HUES64 (cell line): ENCODE results near the gene CCDC192.
"Not testable (repeated sequence)": the region's sequence is repeated elsewhere in the genome, so short reads cannot be mapped to it uniquely, and the experiment has no call there.

Experiments used
- H3K27ac ChIP-seq: 2 replicates; pipeline ENCODE4 v1.7.0; 2013; ENCODE audit warnings: low read depth, low read length, inconsistent platforms
- H3K27me3 ChIP-seq: 2 replicates; pipeline ENCODE4 v1.6.1; 2013; ENCODE audit warnings: mild to moderate bottlenecking, low read length; ENCODE audit not compliant: insufficient read depth
- H3K36me3 ChIP-seq: 2 replicates; pipeline ENCODE4 v1.6.1; 2013; ENCODE audit warnings: mild to moderate bottlenecking, low read length; ENCODE audit not compliant: insufficient read depth
- H3K4me1 ChIP-seq: 2 replicates; pipeline ENCODE4 v1.6.1; 2013; ENCODE audit warnings: mild to moderate bottlenecking, low read length, moderate library complexity; ENCODE audit not compliant: insufficient read depth
- H3K4me3 ChIP-seq: 2 replicates; pipeline ENCODE4 v1.5.1; 2013; ENCODE audit warnings: mild to moderate bottlenecking, low read length, moderate library complexity
- H3K9ac ChIP-seq: 2 replicates; pipeline ENCODE4 v1.6.1; 2013; ENCODE audit warnings: mild to moderate bottlenecking, low read depth, low read length
- H3K9me3 ChIP-seq: 2 replicates; pipeline ENCODE4 v1.6.1; 2013; ENCODE audit warnings: low read depth, low read length; ENCODE audit not compliant: insufficient read depth
- WGBS: fragments of 150-250, 120-280 bp; methylation state at CpG from one replicate; pipeline ENCODE4 v1.1.7; 2013; ENCODE audit warnings: missing lambda C conversion rate; 5-methylcytosine and 5-hydroxymethylcytosine counted together

CCDC192 gene

GRCh38 chr5:127700237-127700766, 2.9 kb upstream of the CCDC192 start:
- WGBS, result 89% methylated on average over 6 of the region's 6 CpGs
- Histone ChIP-seq H3K27me3 (no peaks in the 10 kb centered on the region), H3K36me3 (no peaks in the 10 kb centered on the region), H3K9me3 (no peaks in the 10 kb centered on the region), H3K27ac (no peak overlapping the region), H3K9ac (no peak overlapping the region), H3K4me3 (no peak overlapping the region), H3K4me1 (peaks cover 13% of the 10 kb centered on the region; the same call in 1 of the 2 replicates)

GRCh38 chr5:127702434-127702833, 757 bp upstream of the CCDC192 start:
- peaks cover 16% of the 10 kb centered on the region; the same call in 1 of the 2 replicates for H3K4me1 ChIP-seq
- H3K27me3 ChIP-seq, result no peaks in the 10 kb centered on the region
- no peak overlapping the region for H3K9ac ChIP-seq
- no peak overlapping the region for H3K27ac ChIP-seq
- H3K36me3 ChIP-seq, result no peaks in the 10 kb centered on the region
- 92% methylated on average over 2 of the region's 2 CpGs for WGBS
- no peak overlapping the region for H3K4me3 ChIP-seq
- H3K9me3 ChIP-seq, result no peaks in the 10 kb centered on the region

- no peak overlapping the region for H3K9ac ChIP-seq
- no peak overlapping the region for H3K4me3 ChIP-seq
- H3K36me3 ChIP-seq, result no peaks in the 10 kb centered on the region
- no peaks in the 10 kb centered on the region for H3K9me3 ChIP-seq
- H3K27ac ChIP-seq, result no peak overlapping the region
- peaks cover 16% of the 10 kb centered on the region; the same call in 1 of the 2 replicates for H3K4me1 ChIP-seq
- WGBS, result 94% methylated on average over 4 of the region's 4 CpGs
- no peaks in the 10 kb centered on the region for H3K27me3 ChIP-seq
Observed at GRCh38 chr5:127705120-127705892, 2.1 kb downstream of the CCDC192 start.

GRCh38 chr5:127706691-127707090, 3.5 kb downstream of the CCDC192 start:
- Histone ChIP-seq H3K4me3 (no peak overlapping the region), H3K9me3 (no peaks in the 10 kb centered on the region), H3K4me1 (peaks cover 16% of the 10 kb centered on the region; the same call in 1 of the 2 replicates), H3K27me3 (no peaks in the 10 kb centered on the region), H3K27ac (no peak overlapping the region), H3K36me3 (no peaks in the 10 kb centered on the region), H3K9ac (no peak overlapping the region)
- 92% methylated on average over 1 of the region's 1 CpG for WGBS

GRCh38 chr5:127707209-127707608, 4.0 kb downstream of the CCDC192 start:
- H3K36me3 ChIP-seq, result no peaks in the 10 kb centered on the region
- 95% methylated on average over 2 of the region's 3 CpGs for WGBS
- no peak overlapping the region for H3K9ac ChIP-seq
- H3K27ac ChIP-seq, result no peak overlapping the region
- H3K4me1 ChIP-seq, result peaks cover 16% of the 10 kb centered on the region; the same call in 1 of the 2 replicates
- H3K4me3 ChIP-seq, result no peak overlapping the region
- H3K27me3 ChIP-seq, result no peaks in the 10 kb centered on the region
- H3K9me3 ChIP-seq, result no peaks in the 10 kb centered on the region

- not testable (repeated sequence) for H3K4me3 ChIP-seq, H3K9me3 ChIP-seq
- WGBS, result 94% methylated on average over 2 of the region's 4 CpGs
Observed at GRCh38 chr5:127713083-127713482, 9.9 kb downstream of the CCDC192 start.

GRCh38 chr5:127718181-127718580, 15.0 kb downstream of the CCDC192 start:
- H3K36me3 ChIP-seq, result no peaks in the 10 kb centered on the region
- H3K4me1 ChIP-seq, result no peaks in the 10 kb centered on the region
- no peak overlapping the region for H3K4me3 ChIP-seq
- no peak overlapping the region for H3K9ac ChIP-seq
- peaks cover 12% of the 10 kb centered on the region for H3K9me3 ChIP-seq
- WGBS, result 78% methylated on average over 1 of the region's 1 CpG
- H3K27me3 ChIP-seq, result no peaks in the 10 kb centered on the region
- H3K27ac ChIP-seq, result no peak overlapping the region

More at GRCh38 chr5:127713083-127713482, 9.9 kb downstream of the CCDC192 start:
- not testable (repeated sequence) for H3K27me3 ChIP-seq, H3K4me1 ChIP-seq, H3K27ac ChIP-seq, H3K9ac ChIP-seq, H3K36me3 ChIP-seq

- H3K4me3 ChIP-seq, result no peak overlapping the region
- no peaks in the 10 kb centered on the region for H3K27me3 ChIP-seq
- WGBS, result 98% methylated on average over 2 of the region's 2 CpGs
- no peaks in the 10 kb centered on the region for H3K4me1 ChIP-seq
- H3K27ac ChIP-seq, result no peak overlapping the region
- no peak overlapping the region for H3K9ac ChIP-seq
- H3K9me3 ChIP-seq, result peaks cover 12% of the 10 kb centered on the region
- no peaks in the 10 kb centered on the region for H3K36me3 ChIP-seq
Observed at GRCh38 chr5:127723571-127723970, 20.4 kb downstream of the CCDC192 start.

GRCh38 chr5:127725673-127726072, 22.5 kb downstream of the CCDC192 start:
- H3K4me1 ChIP-seq, result no peaks in the 10 kb centered on the region
- H3K4me3 ChIP-seq, result no peak overlapping the region
- WGBS, result no CpG with 5 or more reads among the region's 1 CpG
- H3K27ac ChIP-seq, result no peak overlapping the region
- no peak overlapping the region for H3K9ac ChIP-seq
- H3K36me3 ChIP-seq, result no peaks in the 10 kb centered on the region
- peaks cover 2% of the 10 kb centered on the region; the same call in 1 of the 2 replicates for H3K9me3 ChIP-seq
- H3K27me3 ChIP-seq, result no peaks in the 10 kb centered on the region

GRCh38 chr5:127732963-127733362, 29.8 kb downstream of the CCDC192 start:
- Histone ChIP-seq H3K27me3 (no peaks in the 10 kb centered on the region), H3K27ac (no peak overlapping the region), H3K9me3 (no peaks in the 10 kb centered on the region), H3K4me3 (no peak overlapping the region), H3K4me1 (no peaks in the 10 kb centered on the region), H3K36me3 (no peaks in the 10 kb centered on the region), H3K9ac (no peak overlapping the region)
- 100% methylated on average over 1 of the region's 1 CpG for WGBS

- H3K9me3 ChIP-seq, H3K27me3 ChIP-seq, H3K27ac ChIP-seq, H3K9ac ChIP-seq, H3K36me3 ChIP-seq, H3K4me1 ChIP-seq: not testable (repeated sequence)
- 11% methylated on average over 14 of the region's 14 CpGs for WGBS
- peak overlapping the region; percentile 45 for H3K4me3 ChIP-seq
Observed at GRCh38 chr5:127739348-127739747, 36.2 kb downstream of the CCDC192 start.
